Activated CD4-positive, alpha-beta T cell treated with anti-CD3 and anti-CD28 coated beads for 36 hours (primary cell): ENCODE measurements around the gene ADAMTS17. TPM values are rescaled to one million over a fixed set of nuclear protein-coding genes. Genes with fewer than 3 reads are reported as not detected.

Source experiments
- ATAC-seq: fragments of 200-7000 bp; cut with Tn5 transposase; one replicate; pipeline ENCODE4 v1.10.0; 2021; ENCODE audit warnings: mild to moderate bottlenecking, moderate library complexity
- CTCF ChIA-PET: fragments of 350-600 bp; sonication (Branson Sonifier 250); formaldehyde crosslinking; loops from one replicate; lab custom pipeline; 2021; ENCODE audit warnings: antibody characterized with exemption; lab: Charles Lee
- POLR2A ChIA-PET: fragments of 350-600 bp; sonication (Branson Sonifier 250); formaldehyde crosslinking; loops from one replicate; lab custom pipeline; 2021; ENCODE audit warnings: antibody characterized with exemption, inconsistent platforms; lab: Charles Lee
- DNase-seq: peaks from one replicate; pipeline ENCODE4 v3.0.0-alpha.2; 2020
- H3K27ac Mint-ChIP-seq: one replicate; pipeline ENCODE4 v1.8.0; 2021; ENCODE audit warnings: mixed read lengths
- H3K27me3 Mint-ChIP-seq: one replicate; pipeline ENCODE4 v1.8.0; 2021; ENCODE audit warnings: mixed read lengths
- H3K36me3 Mint-ChIP-seq: one replicate; pipeline ENCODE4 v1.8.0; 2021; ENCODE audit warnings: low read depth, mixed read lengths
- H3K4me1 Mint-ChIP-seq: one replicate; pipeline ENCODE4 v1.8.0; 2021; ENCODE audit warnings: mixed read lengths
- H3K4me3 Mint-ChIP-seq: one replicate; pipeline ENCODE4 v1.8.0; 2021; ENCODE audit warnings: mild to moderate bottlenecking, moderate library complexity, mixed read lengths
- H3K9me3 Mint-ChIP-seq: one replicate; pipeline ENCODE4 v1.8.0; 2021; ENCODE audit warnings: low read depth, mixed read lengths
- intact Hi-C, 2 experiments: fragments of 100-400 bp; cut with DNase I in 1 of 2; cut with micrococcal nuclease in 1 of 2; formaldehyde crosslinking; loops; one replicate each; pipeline versions ENCODE4 v1.14.2 to v1.15.1; 2022 to 2024; cut with DNase I, micrococcal nuclease
- total RNA-seq, 2 experiments: library from RNA; stranded (reverse); gene quantifications; one replicate each; pipeline ENCODE4 v1.2.3, GENCODE V29; 2021

Gene ADAMTS17
- total RNA-seq, 2 experiments from 2014 or later: 0.49 to 0.57 TPM

- no peak overlapping the region for H3K27ac Mint-ChIP-seq
- H3K9me3 Mint-ChIP-seq: peaks cover 4% of the 10 kb centered on the region
- intact Hi-C loops: no loop called here
- DNase-seq (no peak), ATAC-seq (no peak)
- H3K4me1 Mint-ChIP-seq: no peaks in the 10 kb centered on the region
- CTCF ChIA-PET: no interaction called here
- no peak overlapping the region for H3K4me3 Mint-ChIP-seq
- POLR2A ChIA-PET: no interaction called here
- H3K27me3 Mint-ChIP-seq: no peaks in the 10 kb centered on the region
- H3K36me3 Mint-ChIP-seq: peaks cover 1% of the 10 kb centered on the region
Measured at GRCh38 chr15:100017140-100017539, 324.6 kb downstream of the ADAMTS17 start.

GRCh38 chr15:100016632-100017031 is 325.1 kb downstream of the ADAMTS17 start:
- H3K36me3 Mint-ChIP-seq: peaks cover 1% of the 10 kb centered on the region
- DNase-seq: no peak
- H3K4me1 Mint-ChIP-seq: no peaks in the 10 kb centered on the region
- no peak for ATAC-seq
- H3K4me3 Mint-ChIP-seq: no peak overlapping the region
- ChIA-PET CTCF (no interaction called here), POLR2A (no interaction called here)
- H3K27ac Mint-ChIP-seq: no peak overlapping the region
- peaks cover 4% of the 10 kb centered on the region for H3K9me3 Mint-ChIP-seq
- H3K27me3 Mint-ChIP-seq: no peaks in the 10 kb centered on the region
- intact Hi-C loops: no loop called here

GRCh38 chr15:100011235-100011634 is 330.5 kb downstream of the ADAMTS17 start:
- H3K27me3 Mint-ChIP-seq: no peaks in the 10 kb centered on the region
- no peak for DNase-seq
- ChIA-PET CTCF (no interaction called here), POLR2A (no interaction called here)
- H3K9me3 Mint-ChIP-seq: no peaks in the 10 kb centered on the region
- no peaks in the 10 kb centered on the region for H3K36me3 Mint-ChIP-seq
- no peak for ATAC-seq
- intact Hi-C loops: no loop called here
- H3K4me3 Mint-ChIP-seq: no peak overlapping the region
- H3K4me1 Mint-ChIP-seq: no peaks in the 10 kb centered on the region
- no peak overlapping the region for H3K27ac Mint-ChIP-seq

- no peaks in the 10 kb centered on the region for H3K9me3 Mint-ChIP-seq
- ChIA-PET POLR2A (no interaction called here), CTCF (no interaction called here)
- intact Hi-C loops: no loop called here
- H3K4me1 Mint-ChIP-seq: no peaks in the 10 kb centered on the region
- no peak for ATAC-seq
- no peaks in the 10 kb centered on the region for H3K27me3 Mint-ChIP-seq
- no peaks in the 10 kb centered on the region for H3K36me3 Mint-ChIP-seq
- no peak overlapping the region for H3K4me3 Mint-ChIP-seq
- H3K27ac Mint-ChIP-seq: no peak overlapping the region
- DNase-seq: no peak
Measured at GRCh38 chr15:100009372-100009771, 332.4 kb downstream of the ADAMTS17 start.

GRCh38 chr15:100008258-100008657 is 333.5 kb downstream of the ADAMTS17 start:
- no peaks in the 10 kb centered on the region for H3K36me3 Mint-ChIP-seq
- DNase-seq (no peak), ATAC-seq (no peak)
- CTCF ChIA-PET: no interaction called here
- no peaks in the 10 kb centered on the region for H3K27me3 Mint-ChIP-seq
- intact Hi-C loops: no loop called here
- no peak overlapping the region for H3K27ac Mint-ChIP-seq
- H3K4me1 Mint-ChIP-seq: no peaks in the 10 kb centered on the region
- H3K9me3 Mint-ChIP-seq: no peaks in the 10 kb centered on the region
- POLR2A ChIA-PET: no interaction called here
- H3K4me3 Mint-ChIP-seq: no peak overlapping the region

- Mint-ChIP-seq H3K4me1 (no peaks in the 10 kb centered on the region), H3K27ac (no peak overlapping the region), H3K27me3 (no peaks in the 10 kb centered on the region), H3K9me3 (no peaks in the 10 kb centered on the region), H3K4me3 (no peak overlapping the region), H3K36me3 (no peaks in the 10 kb centered on the region)
- DNase-seq (no peak), ATAC-seq (no peak)
- intact Hi-C loops: no loop called here
- POLR2A ChIA-PET: no interaction called here
- CTCF ChIA-PET: no interaction called here
Measured at GRCh38 chr15:100007609-100008008, 334.2 kb downstream of the ADAMTS17 start.

- intact Hi-C loops: no loop called here
- CTCF ChIA-PET: no interaction called here
- no peaks in the 10 kb centered on the region for H3K9me3 Mint-ChIP-seq
- H3K36me3 Mint-ChIP-seq: no peaks in the 10 kb centered on the region
- no peak for DNase-seq
- H3K4me3 Mint-ChIP-seq: no peak overlapping the region
- H3K4me1 Mint-ChIP-seq: no peaks in the 10 kb centered on the region
- H3K27me3 Mint-ChIP-seq: no peaks in the 10 kb centered on the region
- ATAC-seq: no peak
- no peak overlapping the region for H3K27ac Mint-ChIP-seq
- POLR2A ChIA-PET: no interaction called here
Measured at GRCh38 chr15:100005715-100006114, 336.1 kb downstream of the ADAMTS17 start.

GRCh38 chr15:100005013-100005412 is 336.8 kb downstream of the ADAMTS17 start:
- no peak overlapping the region for H3K4me3 Mint-ChIP-seq
- H3K27ac Mint-ChIP-seq: no peak overlapping the region
- H3K27me3 Mint-ChIP-seq: no peaks in the 10 kb centered on the region
- no peaks in the 10 kb centered on the region for H3K4me1 Mint-ChIP-seq
- H3K9me3 Mint-ChIP-seq: no peaks in the 10 kb centered on the region
- DNase-seq: no peak
- ChIA-PET POLR2A (interaction anchor here (0.6 kb wide), 1 partner anchor 109 kb away, joined by 4 read pairs; no protein-coding TSS in a partner anchor), CTCF (no interaction called here)
- no peak for ATAC-seq
- intact Hi-C loops: no loop called here
- no peaks in the 10 kb centered on the region for H3K36me3 Mint-ChIP-seq

GRCh38 chr15:100002787-100003536 is 338.8 kb downstream of the ADAMTS17 start:
- H3K27me3 Mint-ChIP-seq: no peaks in the 10 kb centered on the region
- H3K36me3 Mint-ChIP-seq: no peaks in the 10 kb centered on the region
- H3K9me3 Mint-ChIP-seq: no peaks in the 10 kb centered on the region
- no peak for ATAC-seq
- no peak overlapping the region for H3K4me3 Mint-ChIP-seq
- no peak overlapping the region for H3K27ac Mint-ChIP-seq
- CTCF ChIA-PET: interaction anchor here (0.6 to 0.9 kb wide), 2 partner anchors 13 to 17 kb away, joined by 3 read pairs; no protein-coding TSS in a partner anchor
- no peak for DNase-seq
- H3K4me1 Mint-ChIP-seq: no peaks in the 10 kb centered on the region
- intact Hi-C loops: no loop called here
- POLR2A ChIA-PET: no interaction called here

GRCh38 chr15:100002086-100002620 is 339.6 kb downstream of the ADAMTS17 start:
- Mint-ChIP-seq H3K27me3 (no peaks in the 10 kb centered on the region), H3K9me3 (no peaks in the 10 kb centered on the region), H3K27ac (no peak overlapping the region), H3K4me1 (no peaks in the 10 kb centered on the region), H3K4me3 (no peak overlapping the region), H3K36me3 (no peaks in the 10 kb centered on the region)
- DNase-seq (no peak), ATAC-seq (no peak)
- CTCF ChIA-PET: no interaction called here
- POLR2A ChIA-PET: no interaction called here
- intact Hi-C loops: no loop called here

GRCh38 chr15:100001405-100001804 is 340.4 kb downstream of the ADAMTS17 start:
- H3K27me3 Mint-ChIP-seq: no peaks in the 10 kb centered on the region
- H3K27ac Mint-ChIP-seq: no peak overlapping the region
- ATAC-seq (peak; percentile 77), DNase-seq (peak; percentile 60)
- H3K36me3 Mint-ChIP-seq: no peaks in the 10 kb centered on the region
- H3K4me1 Mint-ChIP-seq: no peaks in the 10 kb centered on the region
- ChIA-PET CTCF (no interaction called here), POLR2A (no interaction called here)
- no peak overlapping the region for H3K4me3 Mint-ChIP-seq
- no peaks in the 10 kb centered on the region for H3K9me3 Mint-ChIP-seq
- intact Hi-C loops: no loop called here
